H54 (cell line): ENCODE measurements around the gene ATP1B1.
A peak's percentile ranks its signal among the peaks of the same experiment; 100 is the strongest.

Experiments used
- DNase-seq: peaks from one replicate; pipeline ENCODE4 v3.0.0; 2011; ENCODE audit warnings: low spot score, mixed read lengths; ENCODE audit not compliant: insufficient read length
- FAIRE-seq: peaks from 3 replicates; lab custom pipeline; 2011; peaks lifted over from hg19 to GRCh38; lab: Jason Lieb, UNC
- POLR2A ChIP-seq: IDR thresholded peaks from 2 replicates; pipeline ENCODE4 v1.6.1; 2011; ENCODE audit warnings: low read depth, mild to moderate bottlenecking, low read length

ATP1B1 gene

DNA sequence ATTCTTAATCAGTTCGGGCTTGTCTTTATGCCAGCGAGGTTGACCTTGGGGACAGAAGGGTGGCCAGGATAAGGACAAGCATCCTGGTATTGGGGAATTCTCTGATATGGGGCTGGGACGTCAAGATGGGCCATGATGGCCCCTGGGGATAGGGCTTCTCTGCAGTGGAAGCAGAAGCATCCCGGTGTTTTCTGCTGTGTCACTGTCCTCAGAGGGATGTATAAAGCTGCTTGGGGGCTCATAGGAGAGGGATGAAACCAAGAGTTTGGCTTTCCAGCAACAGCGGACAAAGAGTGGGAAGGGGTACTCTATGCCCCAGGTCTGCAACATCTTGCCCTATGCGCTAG, 1.4 kb upstream of the ATP1B1 start:
- TF ChIP-seq POLR2A = no peak
- DNase-seq = no peak
- no peak for FAIRE-seq

DNA sequence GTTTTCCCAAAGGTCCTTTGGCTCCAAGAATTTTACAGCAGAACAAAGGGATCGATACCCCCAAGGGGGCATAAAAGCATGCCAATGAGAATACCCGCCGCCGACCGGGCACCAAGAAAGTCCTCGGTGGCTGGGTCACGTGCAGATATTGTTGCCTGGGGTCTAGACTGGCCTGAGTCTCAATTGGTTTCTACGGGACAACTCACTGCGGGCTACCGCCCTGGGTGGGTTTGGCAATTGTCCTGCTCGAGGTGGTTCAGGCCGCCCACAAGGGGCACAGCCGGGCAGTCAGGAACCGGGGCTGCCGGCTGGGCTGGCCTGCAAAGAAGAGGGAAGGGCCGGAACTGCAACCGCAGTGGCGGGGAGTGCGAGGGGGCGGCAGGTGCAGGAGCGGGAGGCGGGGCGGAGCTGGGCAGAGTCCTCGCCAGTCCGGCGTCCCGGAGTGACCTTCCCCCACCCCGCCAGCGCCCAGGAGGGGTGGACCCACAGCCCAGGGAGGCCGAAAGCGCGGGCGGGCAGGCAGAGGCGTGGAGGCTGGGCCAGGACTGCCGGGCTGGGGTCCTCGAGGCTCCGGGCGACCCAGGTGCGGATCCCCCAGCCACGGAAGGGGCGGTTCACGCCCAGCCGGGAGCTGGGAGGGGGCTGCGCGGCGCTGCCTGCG, 926 bp upstream of the ATP1B1 start:
- DNase-seq (peak; percentile 71), FAIRE-seq (no peak)
- TF ChIP-seq POLR2A = no peak

DNA sequence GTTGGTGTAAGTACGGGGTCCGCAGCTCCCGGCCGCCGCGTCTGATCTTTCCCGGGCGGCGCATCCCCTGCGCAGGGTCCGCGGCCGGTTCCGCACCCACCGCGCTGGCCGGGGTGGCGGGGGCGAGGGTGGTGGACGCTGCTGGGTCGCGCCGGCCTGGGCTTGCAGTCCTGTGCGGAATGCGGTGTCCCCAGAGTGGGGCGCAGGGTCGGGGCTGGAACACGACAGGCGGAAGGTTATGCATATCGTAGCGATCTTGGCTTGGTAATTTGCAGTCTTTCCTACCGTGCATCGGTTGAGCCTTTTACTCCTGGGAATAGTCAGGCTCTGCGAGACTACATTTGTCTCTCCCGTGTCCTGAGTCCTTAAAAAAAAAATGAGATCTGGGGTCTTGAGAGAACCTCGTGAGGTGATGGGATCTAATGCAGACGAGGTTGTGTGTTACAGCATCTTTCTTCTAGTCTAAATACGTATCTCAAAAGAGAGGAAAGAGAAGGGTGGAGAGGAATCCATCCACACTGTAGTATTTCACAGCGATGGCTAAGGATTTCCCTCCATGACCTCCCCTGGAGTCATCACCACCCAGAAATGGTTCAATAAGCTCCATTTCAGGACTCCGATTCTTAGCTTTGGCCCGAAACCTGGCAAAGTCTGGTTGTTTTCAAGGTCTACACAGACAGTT, 572 bp downstream of the ATP1B1 start:
- no peak for DNase-seq
- TF ChIP-seq POLR2A = no peak
- FAIRE-seq = no peak

DNA sequence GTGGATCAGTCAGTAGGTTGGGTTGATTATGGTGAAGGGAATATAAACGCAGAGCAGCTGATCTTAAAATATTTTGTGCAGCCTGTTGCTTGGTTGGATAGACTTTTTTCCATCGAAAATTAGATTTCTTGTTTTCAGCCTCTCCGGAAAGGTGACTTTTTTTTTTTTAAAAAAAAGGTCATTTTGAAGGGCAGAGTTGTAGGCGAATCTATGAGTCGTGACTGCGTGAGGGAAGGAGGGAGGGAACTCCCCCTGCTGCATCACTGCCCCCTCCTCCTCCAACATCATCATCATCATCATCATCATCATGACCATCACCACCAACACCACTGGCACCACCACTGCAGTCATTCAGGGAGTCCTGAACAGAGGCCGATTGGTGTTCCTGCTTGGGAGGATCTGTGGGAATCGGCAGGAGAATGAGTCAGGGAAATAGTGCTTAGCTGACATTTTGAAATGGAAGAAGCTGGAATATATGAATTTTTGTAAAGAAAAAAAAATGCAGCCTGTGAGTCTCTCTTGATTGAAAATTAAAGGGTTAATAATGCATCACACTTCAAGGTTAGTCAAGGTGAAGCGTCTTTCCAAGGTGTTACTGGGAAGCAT, 1.2 kb downstream of the ATP1B1 start:
- no peak for FAIRE-seq
- no peak for DNase-seq

DNA sequence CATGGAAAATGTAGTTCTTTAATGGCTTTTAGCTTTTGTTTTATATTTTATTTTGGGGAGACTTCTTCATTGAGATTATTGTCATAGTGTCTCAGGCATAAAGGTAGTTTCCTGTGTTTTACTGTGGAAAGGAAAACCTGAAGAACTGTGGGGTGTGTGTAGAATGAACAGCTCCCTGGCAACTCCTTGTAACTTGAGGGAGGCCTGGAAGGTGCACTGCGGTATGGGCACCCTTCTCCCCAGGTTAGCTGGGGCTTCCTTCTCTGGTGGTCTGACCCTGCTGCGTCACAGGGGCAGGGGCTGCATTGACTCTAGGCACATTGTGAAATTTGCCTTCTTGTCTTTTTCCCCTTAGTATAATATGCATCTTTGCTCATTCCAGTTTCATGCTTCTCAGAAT, 1.7 kb downstream of the ATP1B1 start:
- FAIRE-seq = no peak
- no peak for DNase-seq

More for the DNA sequence above, 1.2 kb downstream of the ATP1B1 start:
- peak; percentile 39; the same call in 1 of the 2 replicates for TF ChIP-seq POLR2A

DNA sequence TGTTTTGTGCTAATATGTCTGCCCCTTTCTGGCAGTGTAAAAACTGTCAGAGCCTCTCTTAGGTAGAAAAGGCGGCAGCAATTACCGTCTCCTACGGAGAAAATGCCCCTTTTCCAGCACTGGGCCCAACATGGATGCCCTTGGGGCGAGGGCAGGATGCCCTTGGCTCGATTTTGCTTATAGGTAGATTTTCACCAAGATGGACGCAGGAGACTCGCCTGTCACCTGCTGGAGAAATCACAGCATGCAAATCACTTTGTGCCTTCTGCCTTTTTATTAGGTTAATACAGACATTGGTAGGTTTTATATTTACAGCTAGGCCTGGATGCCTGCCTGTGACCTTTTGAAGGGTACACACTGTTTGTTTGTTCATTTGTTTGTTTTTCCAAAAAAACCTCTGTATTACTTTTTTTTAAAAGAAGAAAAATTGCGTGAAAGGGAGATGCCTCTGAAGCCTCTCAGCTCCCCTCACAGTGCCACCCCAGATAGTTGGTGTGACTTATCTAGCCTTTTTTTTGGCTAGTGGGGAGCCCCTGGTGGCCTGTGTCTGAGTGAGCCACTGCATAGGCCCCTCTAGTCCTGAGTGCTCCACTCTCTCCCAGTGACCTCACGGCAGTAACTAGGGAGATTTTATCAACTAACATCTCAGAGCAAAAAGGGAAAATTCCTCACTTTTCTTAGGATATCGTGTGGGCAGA, 2.5 kb downstream of the ATP1B1 start:
- FAIRE-seq (no peak), DNase-seq (no peak)
- no peak for TF ChIP-seq POLR2A

More for the DNA sequence above, 1.7 kb downstream of the ATP1B1 start:
- TF ChIP-seq POLR2A = no peak

DNA sequence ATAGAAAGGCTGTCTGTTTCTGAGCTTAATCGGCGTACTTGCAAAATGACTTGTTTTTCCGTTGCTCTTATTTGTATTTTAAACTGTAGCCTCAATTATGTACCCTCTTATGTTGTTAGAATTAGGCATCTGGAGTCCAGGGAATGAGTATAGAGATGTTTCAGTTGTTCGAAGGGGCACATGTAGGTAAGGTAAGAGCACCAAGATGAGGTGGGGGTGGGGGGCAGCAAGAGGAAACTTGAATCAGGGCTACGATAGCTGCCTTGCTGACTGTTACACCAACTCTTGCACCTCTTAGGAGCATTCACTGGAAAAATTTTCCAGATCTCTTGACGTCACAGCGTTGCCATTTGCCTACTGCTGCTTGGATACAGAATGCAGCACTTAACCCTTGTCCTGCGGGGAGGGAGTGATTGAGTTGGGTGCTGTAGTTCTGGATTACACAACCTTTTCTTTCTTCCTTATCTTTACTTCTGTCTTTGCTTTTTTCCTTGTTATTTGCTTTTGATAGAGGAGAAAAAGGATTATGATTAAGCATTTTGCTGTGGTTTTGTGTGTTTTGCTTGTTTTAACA, 3.2 kb downstream of the ATP1B1 start:
- DNase-seq (peak; percentile 55), FAIRE-seq (no peak)
- no peak for TF ChIP-seq POLR2A

DNA sequence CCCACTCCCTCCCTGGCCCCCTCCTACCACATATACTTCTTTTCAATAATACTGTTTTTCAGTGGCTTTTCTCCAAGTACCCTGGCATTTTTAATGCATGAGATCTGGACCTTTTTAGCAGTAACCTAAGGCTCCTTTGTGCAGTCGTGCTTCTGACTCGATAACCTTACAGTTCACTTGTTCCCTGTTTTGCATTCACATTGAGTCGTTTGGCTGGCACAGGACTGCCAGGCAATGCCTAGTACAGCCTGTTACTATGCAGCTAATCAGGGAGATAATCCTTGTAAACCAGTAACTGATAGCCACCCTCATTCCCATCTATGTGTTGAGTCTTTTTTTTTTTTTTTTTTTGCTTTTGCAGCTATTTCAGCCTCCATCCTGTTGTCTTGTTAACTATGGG, 3.7 kb downstream of the ATP1B1 start:
- FAIRE-seq (no peak), DNase-seq (no peak)
- no peak for TF ChIP-seq POLR2A

DNA sequence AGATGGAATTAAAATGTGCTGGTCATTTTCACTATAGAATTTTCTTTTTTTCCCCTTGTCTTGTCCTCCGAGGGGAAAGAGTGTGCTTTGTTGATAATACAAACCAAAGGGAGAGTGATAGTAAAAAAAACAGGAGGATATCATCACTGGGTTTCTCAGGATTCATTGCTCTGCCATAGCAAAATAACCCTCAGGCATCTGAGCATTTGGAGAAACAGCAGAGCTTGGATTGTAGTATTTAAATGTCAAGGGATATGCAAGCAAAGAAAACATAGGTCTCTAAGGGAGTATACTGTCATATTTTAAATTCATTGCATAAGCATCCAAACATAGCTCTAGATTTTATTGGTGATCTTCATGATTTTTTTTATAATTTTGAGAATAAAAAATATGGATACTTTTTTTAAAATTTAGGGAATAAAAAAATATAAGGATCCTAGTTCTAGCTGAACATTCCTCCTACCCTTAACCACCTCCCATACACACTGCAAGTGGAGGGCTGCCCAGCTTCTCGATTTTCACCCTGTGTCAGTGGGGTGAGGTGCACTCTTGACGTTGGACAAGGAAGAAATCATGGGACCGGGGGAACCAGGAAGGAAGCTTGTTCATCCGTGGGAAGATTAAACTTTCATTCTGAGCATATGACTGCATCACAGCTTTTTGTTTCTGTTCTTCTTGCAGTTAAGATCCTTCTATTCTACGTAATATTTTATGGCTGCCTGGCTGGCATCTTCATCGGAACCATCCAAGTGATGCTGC, 4.4 kb downstream of the ATP1B1 start:
- TF ChIP-seq POLR2A = no peak
- FAIRE-seq = no peak
- no peak for DNase-seq

DNA sequence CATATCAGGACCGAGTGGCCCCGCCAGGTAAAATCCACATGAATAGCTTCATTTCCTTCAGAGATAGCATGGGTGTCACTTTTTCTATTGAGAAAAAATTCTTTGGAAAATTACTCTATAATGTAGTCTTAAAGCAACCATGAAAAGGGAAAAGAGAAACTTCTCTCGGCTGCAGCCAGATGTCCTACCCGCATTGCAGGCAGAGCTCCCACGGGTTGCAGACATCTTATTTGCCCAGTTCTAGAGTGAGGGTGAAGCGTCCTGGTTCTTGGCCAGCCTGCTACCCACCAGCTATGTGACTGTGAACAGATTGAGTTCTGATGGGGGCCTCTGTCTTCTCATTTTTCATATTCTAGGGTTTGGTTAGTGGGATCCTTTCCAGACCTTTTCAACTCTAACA, 5.0 kb downstream of the ATP1B1 start:
- FAIRE-seq (no peak), DNase-seq (no peak)
- no peak for TF ChIP-seq POLR2A

DNA sequence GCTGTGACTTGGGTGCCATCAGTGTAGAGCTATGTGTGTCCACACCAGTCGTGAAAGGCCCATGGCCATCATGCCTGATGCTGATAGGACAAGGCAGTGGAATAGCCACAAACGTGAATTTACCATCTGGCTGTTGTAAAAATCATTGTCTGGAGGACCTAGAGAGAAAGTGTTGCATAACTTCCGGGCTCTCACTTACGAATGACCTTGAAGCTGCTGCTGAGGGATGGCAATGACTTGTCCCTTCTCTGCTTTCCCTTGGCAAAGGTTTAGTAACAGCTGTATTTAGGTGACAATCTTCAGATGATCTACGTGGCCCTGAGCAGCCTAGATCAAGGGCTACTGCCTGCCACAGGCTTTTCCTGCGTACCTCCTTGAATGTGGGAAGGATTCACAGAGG, 5.8 kb downstream of the ATP1B1 start:
- FAIRE-seq = no peak
- no peak for DNase-seq
- no peak for TF ChIP-seq POLR2A

DNA sequence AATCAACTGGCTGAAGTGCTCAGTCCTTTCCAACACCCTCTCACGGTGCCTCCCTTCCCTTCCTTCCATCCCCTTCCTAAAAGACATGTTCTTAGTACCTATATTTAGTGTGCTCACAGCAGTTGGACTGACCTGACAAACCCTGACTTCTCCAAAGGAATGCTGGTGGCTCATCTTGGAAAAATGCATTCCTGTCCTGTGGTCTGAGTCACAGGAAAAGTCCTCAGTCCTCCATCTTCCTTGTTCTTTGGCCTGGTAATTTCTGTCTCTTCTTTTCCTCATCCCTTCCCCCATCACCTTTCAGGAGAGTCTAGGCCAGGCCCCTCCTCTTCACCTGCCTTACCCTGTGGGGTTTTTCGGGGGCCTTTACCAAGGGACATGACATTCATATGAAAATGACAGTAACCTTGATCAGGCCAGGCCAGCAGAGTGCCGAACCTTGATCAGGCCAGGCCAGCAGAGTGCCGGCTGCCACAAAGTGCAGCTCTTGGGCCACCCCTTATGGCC, 7.2 kb downstream of the ATP1B1 start:
- no peak for TF ChIP-seq POLR2A
- peak; percentile 70 for FAIRE-seq
- peak; percentile 71 for DNase-seq

DNA sequence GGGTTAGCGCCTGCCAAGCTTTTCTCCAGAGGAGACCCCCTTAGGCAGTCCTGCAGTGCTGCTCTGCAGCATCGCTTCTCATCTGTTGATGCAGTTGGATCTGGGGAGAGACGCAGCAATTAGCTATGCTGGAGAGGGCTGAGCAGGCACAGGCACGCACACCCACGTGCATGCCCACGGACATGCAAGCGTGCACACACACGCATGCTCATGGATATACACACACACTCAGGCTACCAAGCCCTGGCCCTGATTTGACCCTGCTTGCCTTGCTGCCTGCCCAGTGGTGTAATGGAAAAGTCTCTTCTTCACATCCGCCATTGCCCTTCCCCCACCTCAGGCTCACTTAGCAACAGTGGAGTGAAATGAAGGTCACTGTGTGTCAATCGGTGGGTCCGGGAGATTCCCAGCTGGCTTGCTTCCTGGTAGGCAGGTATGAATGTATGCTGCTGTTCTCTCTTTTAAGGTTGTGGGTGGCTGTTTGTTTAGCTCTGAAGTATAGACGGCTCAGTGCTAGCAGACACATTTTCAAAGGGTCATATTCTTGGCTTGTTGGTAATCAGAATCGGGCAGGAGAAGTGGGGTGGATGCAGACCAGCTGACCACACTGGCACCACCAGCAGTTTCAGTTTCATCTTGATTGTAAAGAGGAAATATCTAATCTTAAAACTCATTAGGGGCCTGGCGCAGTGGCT, 9.5 kb downstream of the ATP1B1 start:
- FAIRE-seq (no peak), DNase-seq (no peak)

More for the DNA sequence above, 9.5 kb downstream of the ATP1B1 start:
- no peak for TF ChIP-seq POLR2A
